Measurements from ENCODE around the gene C5AR2.

The C5AR2 gene

GRCh38 chr19:47352095-47352494, 20.1 kb downstream of the C5AR2 start:
- peaks cover 56% of the 10 kb centered on the region for H3K36me3 ChIP-seq (ENCODE audit: insufficient read depth, low read length)
- peaks cover 10% of the 10 kb centered on the region for H3K79me2 ChIP-seq (ENCODE audit: insufficient read depth, low read length)

GRCh38 chr19:47353307-47353712, 21.3 kb downstream of the C5AR2 start:
- Histone ChIP-seq H3K9ac (ENCODE audit: low read length) (no peak overlapping the region), H3K36me3 (ENCODE audit: insufficient read depth, low read length) (peaks cover 68% of the 10 kb centered on the region), H3K9me2 (ENCODE audit: low read depth, low read length) (no peaks in the 10 kb centered on the region), H3K4me1 (ENCODE audit: insufficient read depth, low read length, severe bottlenecking) (peaks cover 27% of the 10 kb centered on the region), H3F3A (ENCODE audit: insufficient read depth, low read length) (no peaks in the 10 kb centered on the region), H2AFZ (ENCODE audit: low read length) (no peak overlapping the region), H3K4me3 (ENCODE audit: low read depth, low read length, poor library complexity, severe bottlenecking) (no peak overlapping the region), H3K4me2 (ENCODE audit: low read length) (no peak overlapping the region), H3K9me3 (ENCODE audit: low read length) (no peaks in the 10 kb centered on the region), H3K27me3 (ENCODE audit: insufficient read depth, low read length) (no peaks in the 10 kb centered on the region), H4K20me1 (ENCODE audit: insufficient read depth, low read length) (no peaks in the 10 kb centered on the region), H3K79me2 (ENCODE audit: insufficient read depth, low read length) (peaks cover 10% of the 10 kb centered on the region), H3K27ac (ENCODE audit: low read depth, low read length, poor library complexity, severe bottlenecking) (no peak overlapping the region)
- TF ChIP-seq EZH2 (IDR thresholded peaks at IDR 0.05; ENCODE audit: borderline replicate concordance, low read length): no peak
- no peak for TF ChIP-seq CTCF (IDR thresholded peaks at IDR 0.05; ENCODE audit: low read length)

More at GRCh38 chr19:47352095-47352494, 20.1 kb downstream of the C5AR2 start:
- H4K20me1 ChIP-seq (ENCODE audit: insufficient read depth, low read length): no peaks in the 10 kb centered on the region
- H3K4me1 ChIP-seq (ENCODE audit: insufficient read depth, low read length, severe bottlenecking): peaks cover 28% of the 10 kb centered on the region
- H3K9ac ChIP-seq (ENCODE audit: low read length): no peak overlapping the region
- no peaks in the 10 kb centered on the region for H3F3A ChIP-seq (ENCODE audit: insufficient read depth, low read length)
- H3K9me3 ChIP-seq (ENCODE audit: low read length): no peaks in the 10 kb centered on the region
- no peaks in the 10 kb centered on the region for H3K9me2 ChIP-seq (ENCODE audit: low read depth, low read length)
- no peak overlapping the region for H3K27ac ChIP-seq (ENCODE audit: low read depth, low read length, poor library complexity, severe bottlenecking)
- no peak overlapping the region for H3K4me3 ChIP-seq (ENCODE audit: low read depth, low read length, poor library complexity, severe bottlenecking)
- no peaks in the 10 kb centered on the region for H3K27me3 ChIP-seq (ENCODE audit: insufficient read depth, low read length)
- H3K4me2 ChIP-seq (ENCODE audit: low read length): no peak overlapping the region
- no peak overlapping the region for H2AFZ ChIP-seq (ENCODE audit: low read length)
- TF ChIP-seq CTCF (IDR thresholded peaks at IDR 0.05; ENCODE audit: low read length) (no peak), EZH2 (IDR thresholded peaks at IDR 0.05; ENCODE audit: borderline replicate concordance, low read length) (no peak)

- H3K4me3 ChIP-seq (ENCODE audit: low read depth, low read length, poor library complexity, severe bottlenecking): no peak overlapping the region
- H3F3A ChIP-seq (ENCODE audit: insufficient read depth, low read length): no peaks in the 10 kb centered on the region
- no peak overlapping the region for H3K4me2 ChIP-seq (ENCODE audit: low read length)
- no peaks in the 10 kb centered on the region for H3K9me2 ChIP-seq (ENCODE audit: low read depth, low read length)
- no peaks in the 10 kb centered on the region for H3K27me3 ChIP-seq (ENCODE audit: insufficient read depth, low read length)
- H3K79me2 ChIP-seq (ENCODE audit: insufficient read depth, low read length): no peaks in the 10 kb centered on the region
- no peak overlapping the region for H2AFZ ChIP-seq (ENCODE audit: low read length)
- H4K20me1 ChIP-seq (ENCODE audit: insufficient read depth, low read length): no peaks in the 10 kb centered on the region
- no peak overlapping the region for H3K27ac ChIP-seq (ENCODE audit: low read depth, low read length, poor library complexity, severe bottlenecking)
- no peak overlapping the region for H3K9ac ChIP-seq (ENCODE audit: low read length)
- no peaks in the 10 kb centered on the region for H3K9me3 ChIP-seq (ENCODE audit: low read length)
- no peak for TF ChIP-seq EZH2 (IDR thresholded peaks at IDR 0.05; ENCODE audit: borderline replicate concordance, low read length)
- no peak for TF ChIP-seq CTCF (IDR thresholded peaks at IDR 0.05; ENCODE audit: low read length)
- peaks cover 95% of the 10 kb centered on the region for H3K36me3 ChIP-seq (ENCODE audit: insufficient read depth, low read length)
- H3K4me1 ChIP-seq (ENCODE audit: insufficient read depth, low read length, severe bottlenecking): no peaks in the 10 kb centered on the region
These were observed 24.9 kb downstream of the C5AR2 start for GRCh38 chr19:47356900-47357299.

All from OCI-LY1 (cell line).